Fibroblast of skin of scalp (primary cell): ENCODE measurements around the gene LRRC17.
"Not testable (repeated sequence)": the region's sequence is repeated elsewhere in the genome, so short reads cannot be mapped to it uniquely, and the experiment has no call there.

ENCODE experiments used
- DNase-seq: peaks from one replicate; pipeline ENCODE4 v3.0.0-alpha.2; 2013

The LRRC17 gene

DNA sequence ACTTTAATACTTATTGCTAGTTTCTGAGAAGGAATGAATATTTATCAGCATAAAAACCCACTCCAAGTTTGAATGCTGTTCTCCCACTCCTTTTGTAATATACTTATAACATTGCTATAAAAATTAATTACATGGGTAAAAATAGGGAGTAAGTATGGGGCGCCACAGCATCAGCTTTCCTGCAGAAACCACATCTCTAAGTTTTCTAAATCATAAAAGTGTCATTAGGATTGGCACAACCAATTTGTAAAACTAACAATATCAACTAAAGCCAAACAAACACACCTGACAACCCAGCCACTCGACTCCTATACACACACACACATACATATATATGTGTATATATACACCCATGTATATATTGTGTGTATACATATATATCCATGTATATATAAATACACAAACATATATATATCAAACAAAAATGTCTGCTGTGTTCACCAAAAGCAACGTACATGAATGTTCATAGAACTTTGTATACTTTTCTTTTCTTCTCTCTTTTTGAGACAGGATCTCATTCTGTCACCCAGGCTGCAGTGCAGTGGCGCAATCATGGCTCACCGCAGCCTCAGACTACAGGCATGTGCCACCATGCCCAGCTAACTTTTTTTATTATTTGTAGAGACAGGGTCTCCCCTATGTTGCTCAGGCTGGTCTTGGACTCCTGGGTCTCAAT is 14.8 kb upstream of the LRRC17 start:
- DNase-seq: no peak

GRCh38 chr7:102898532-102898859 is 14.3 kb upstream of the LRRC17 start:
- no peak for DNase-seq

GRCh38 chr7:102902052-102902451 is 10.7 kb upstream of the LRRC17 start:
- not testable (repeated sequence) for DNase-seq

DNA sequence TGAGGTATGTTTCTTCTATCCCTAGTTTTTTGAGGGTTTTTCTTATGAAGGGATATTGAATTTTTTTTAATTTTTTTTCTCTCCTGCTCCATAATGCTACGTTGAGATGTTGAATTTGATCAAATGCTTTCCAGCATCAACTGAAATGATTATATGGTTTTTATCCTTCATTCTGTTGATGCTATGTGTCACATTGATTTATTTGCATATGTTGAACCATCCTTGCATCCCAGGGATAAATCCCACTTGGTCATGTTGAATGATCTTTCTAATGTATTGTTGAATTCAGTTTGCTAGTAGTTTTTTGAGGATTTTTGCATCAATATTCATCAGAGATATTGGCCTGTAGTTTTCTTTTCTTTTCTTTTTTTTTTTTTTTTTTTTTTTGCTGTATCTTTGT is 9.2 kb upstream of the LRRC17 start:
- not testable (repeated sequence) for DNase-seq

- DNase-seq: no peak
These were observed 4.1 kb upstream of the LRRC17 start for GRCh38 chr7:102908676-102909075.

DNA sequence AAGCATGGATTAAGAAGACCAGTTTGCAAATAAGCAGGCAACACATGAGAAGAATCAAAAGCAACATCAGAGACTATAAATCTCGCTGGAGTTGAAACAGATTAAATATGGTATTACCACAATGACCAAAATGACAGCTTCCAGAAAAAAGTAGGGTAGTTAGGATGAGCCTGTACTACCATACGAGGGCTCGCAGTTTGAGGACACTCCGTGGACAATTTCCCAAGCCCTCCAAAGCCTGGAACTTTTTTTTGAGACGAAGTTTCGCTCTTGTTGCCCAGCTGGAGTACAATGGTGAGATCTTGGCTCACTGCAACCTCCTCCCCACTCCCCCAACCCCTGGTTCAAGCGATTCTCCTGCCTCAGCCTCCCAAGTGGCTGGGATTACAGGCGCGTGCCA is 1.0 kb downstream of the LRRC17 start:
- no peak for DNase-seq

- peak; percentile 84 for DNase-seq
These were observed 1.8 kb downstream of the LRRC17 start for GRCh38 chr7:102914585-102914984.

DNA sequence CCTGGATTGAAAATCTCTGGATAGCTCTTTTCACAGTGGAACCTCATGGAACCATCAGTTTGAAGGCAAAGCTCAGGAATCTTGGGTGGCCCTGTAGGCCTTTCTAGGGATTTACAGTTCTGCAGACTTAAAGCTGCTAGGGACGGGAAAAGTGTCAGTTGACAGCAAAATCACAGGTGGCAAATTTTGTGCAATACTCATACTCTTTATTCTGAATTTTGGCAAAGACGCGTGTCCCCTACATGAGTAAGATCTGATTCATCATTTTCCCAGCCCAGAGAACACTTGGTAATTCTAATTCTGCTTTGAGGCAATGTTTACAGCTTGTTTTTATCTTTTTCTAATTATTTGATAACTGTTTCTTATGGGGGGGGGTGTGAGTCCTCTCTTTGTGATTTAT is 3.6 kb downstream of the LRRC17 start:
- peak; percentile 66 for DNase-seq

GRCh38 chr7:102916881-102917280 is 4.1 kb downstream of the LRRC17 start:
- DNase-seq: peak; percentile 48

DNA sequence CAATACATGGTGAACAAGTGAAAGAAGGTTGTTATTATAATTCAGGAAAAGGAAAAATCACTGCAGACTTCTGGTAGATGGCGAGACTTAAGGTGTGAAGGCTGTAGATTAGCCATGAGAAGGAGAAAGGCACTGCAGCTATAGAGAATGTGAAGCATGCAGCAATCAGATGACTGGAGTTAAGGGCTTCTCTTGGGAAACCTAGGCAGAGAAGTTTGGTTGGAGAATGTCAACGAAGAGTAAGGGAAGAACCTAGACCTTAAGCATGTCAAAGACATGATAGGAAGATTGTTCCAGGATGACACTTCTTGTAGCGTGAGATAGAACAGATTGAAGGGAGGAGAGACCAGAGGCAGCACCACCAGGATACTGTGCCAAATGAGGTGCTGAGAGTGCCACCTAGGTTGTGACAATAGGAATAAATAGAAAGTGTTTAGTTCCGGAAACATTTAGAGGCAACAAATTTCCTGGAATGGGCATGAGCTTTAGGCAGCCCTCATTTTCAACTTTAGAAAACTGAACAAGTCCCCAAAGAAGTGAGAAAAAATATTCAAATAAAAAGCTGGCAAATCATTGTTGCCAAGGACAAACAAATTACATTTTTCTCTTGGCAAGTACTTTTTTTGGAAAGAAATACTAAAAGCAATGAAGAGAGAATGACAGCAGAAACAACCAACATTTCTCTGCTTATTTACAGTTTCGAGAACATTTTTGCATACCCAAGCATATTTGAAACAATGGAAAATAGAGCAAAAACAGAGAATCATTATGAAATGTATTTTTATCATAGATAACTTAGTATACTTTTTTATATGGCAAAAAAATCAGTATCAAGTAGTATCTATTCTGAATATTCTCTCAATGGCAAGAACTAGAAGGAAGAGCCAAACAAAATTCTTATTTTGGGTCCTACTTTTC is 4.9 kb downstream of the LRRC17 start:
- no peak for DNase-seq

DNA sequence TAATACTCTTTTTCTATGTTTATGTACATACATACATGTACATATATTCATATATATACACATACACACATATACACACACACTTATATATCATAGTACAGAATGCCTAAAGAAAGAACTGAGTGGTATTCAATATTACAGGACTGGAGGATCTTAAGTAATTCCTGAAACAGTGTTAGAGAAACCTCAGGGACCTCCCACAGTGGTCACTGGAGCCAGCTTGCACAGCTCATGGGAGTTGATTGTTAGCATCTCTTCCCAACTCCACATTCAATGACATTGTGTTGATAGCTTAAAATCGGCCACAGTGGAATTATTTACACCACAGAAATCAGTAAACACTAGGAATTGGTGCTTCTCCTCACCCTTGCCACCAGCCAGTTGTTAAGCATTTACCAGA is 6.0 kb downstream of the LRRC17 start:
- peak; percentile 48 for DNase-seq

- peak; percentile 64 for DNase-seq
These were observed 13.4 kb downstream of the LRRC17 start for GRCh38 chr7:102925976-102926782.

DNA sequence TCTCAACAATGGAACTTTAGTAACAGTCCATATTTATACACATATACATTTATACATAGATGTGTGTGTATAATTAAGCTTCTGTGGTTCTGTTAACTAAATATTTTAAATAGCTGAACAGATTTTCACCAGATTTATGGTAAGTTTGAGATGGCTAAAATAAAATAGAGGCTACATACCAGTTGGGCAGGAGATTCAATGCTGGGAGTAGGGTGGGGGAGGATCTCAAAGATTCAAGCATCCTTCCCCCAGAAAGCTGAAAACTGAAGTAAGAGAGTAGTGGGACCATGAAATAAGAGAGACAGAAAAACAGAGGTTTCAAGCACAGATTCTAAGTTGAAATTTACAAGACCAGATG is 14.0 kb downstream of the LRRC17 start:
- DNase-seq: peak; percentile 46

GRCh38 chr7:102927312-102927933 is 14.6 kb downstream of the LRRC17 start:
- DNase-seq: peak; percentile 20

GRCh38 chr7:102931757-102932156 is 19.0 kb downstream of the LRRC17 start:
- no peak for DNase-seq

GRCh38 chr7:102933763-102934162 is 21.0 kb downstream of the LRRC17 start:
- DNase-seq: peak; percentile 90

GRCh38 chr7:102934239-102934638 is 21.4 kb downstream of the LRRC17 start:
- DNase-seq: no peak

DNA sequence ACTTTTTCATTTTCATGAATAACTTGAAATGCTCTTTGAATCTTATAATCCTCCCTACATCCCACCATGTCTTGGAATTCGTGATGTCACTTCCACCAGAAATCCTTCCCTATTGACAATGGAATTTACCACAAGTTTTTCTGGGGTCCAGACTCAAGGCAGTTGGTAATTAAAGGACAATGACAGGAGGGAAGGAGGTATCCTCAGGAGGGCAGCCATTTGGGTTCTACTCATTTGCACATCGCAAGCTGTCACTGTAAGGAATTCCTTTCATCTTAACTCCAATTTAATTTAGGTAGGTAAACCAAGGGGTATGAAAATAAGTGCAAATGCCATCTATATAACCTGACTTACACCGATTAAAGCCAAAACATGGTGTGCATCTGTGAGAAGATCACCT is 21.9 kb downstream of the LRRC17 start:
- peak; percentile 45 for DNase-seq

GRCh38 chr7:102935450-102936115 is 22.8 kb downstream of the LRRC17 start:
- DNase-seq: peak; percentile 56

DNA sequence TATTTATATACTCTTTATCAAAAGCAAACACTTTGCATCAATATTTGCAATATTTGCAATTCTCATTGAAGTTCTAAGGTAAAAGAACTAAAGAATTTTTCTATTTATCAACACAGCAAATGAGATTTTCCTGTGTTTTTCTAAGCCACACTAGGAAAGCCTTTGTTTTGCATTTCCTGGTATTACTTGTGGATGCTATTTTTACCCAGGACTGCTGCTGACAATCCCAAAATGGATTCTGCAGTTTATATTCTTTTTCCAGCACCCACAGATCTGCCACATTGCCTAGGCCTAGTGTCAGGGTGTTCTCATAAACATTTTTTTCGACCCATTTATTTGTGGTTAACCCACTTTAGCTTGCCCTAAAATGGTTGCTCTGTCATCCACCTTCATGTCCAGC is 25.9 kb downstream of the LRRC17 start:
- no peak for DNase-seq

- peak; percentile 36 for DNase-seq
These were observed 29.5 kb downstream of the LRRC17 start for GRCh38 chr7:102942181-102942866.

DNA sequence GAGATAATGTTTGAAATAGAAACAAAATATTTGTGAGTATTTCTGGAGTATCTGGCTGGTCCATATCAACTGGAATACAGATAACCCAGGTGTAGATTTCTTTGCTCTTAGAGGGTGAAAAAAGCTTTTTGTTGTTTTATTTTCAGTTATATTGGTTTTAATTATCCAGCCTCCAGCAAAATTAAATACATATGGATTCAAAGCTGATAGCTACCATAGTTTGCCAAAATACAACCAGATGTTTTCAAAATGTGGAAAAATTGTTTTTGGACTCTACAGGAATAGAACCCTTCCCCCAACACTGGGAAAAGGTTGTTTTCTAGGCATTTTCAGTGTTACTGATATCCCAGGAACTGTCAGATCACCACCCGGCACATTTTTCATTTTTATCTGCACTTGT is 30.1 kb downstream of the LRRC17 start:
- no peak for DNase-seq
